A673 (cell line): ENCODE results near the gene FGGY.

Experiments used
- CTCF ChIP-seq: fragments of 300-800, 200-600 bp; sonication (generic); conservative IDR thresholded peaks from 2 replicates; pipeline ENCODE4 v1.5.1; 2017; ENCODE audit warnings: low read depth, mild to moderate bottlenecking, antibody characterized with exemption, low read length, moderate library complexity, mixed read lengths
- EZH2 ChIP-seq: fragments of 200-600 bp; sonication (generic); IDR thresholded peaks from 2 replicates; pipeline ENCODE4 v1.6.1; 2017; ENCODE audit warnings: borderline replicate concordance, low read depth, mild to moderate bottlenecking, mixed read lengths, antibody characterized with exemption, low read length; ENCODE audit not compliant: poor library complexity, severe bottlenecking

GRCh38 chr1:59750328-59751003, 453.6 kb downstream of the FGGY start:
- TF ChIP-seq CTCF (no peak), EZH2 (no peak)
